IMR-90 (cell line): ENCODE measurements around the gene PDE8B. TPM values are rescaled to one million over a fixed set of nuclear protein-coding genes. Genes with fewer than 3 reads are reported as not detected.
A peak's percentile ranks its signal among the peaks of the same experiment; 100 is the strongest.

ENCODE experiments used
- ATAC-seq: fragments of 200-7000 bp; cut with Tn5 transposase; 2 replicates; pipeline ENCODE4 v1.9.1; 2020; ENCODE audit warnings: low read depth, mild to moderate bottlenecking, moderate library complexity
- BruUV-seq: library from RNA; stranded (reverse); fragments of 400-500 nt; replicated peaks from 2 replicates; lab custom pipeline; 2021; lab: Mats Ljungman, UMichigan
- CTCF ChIA-PET: fragments of 300-600 bp; formaldehyde crosslinking; extraction: SDS; loops from one replicate; lab custom pipeline; 2021; ENCODE audit warnings: antibody characterized with exemption; lab: Yijun Ruan, JAX
- POLR2A ChIA-PET: fragments of 300-600 bp; sonication (Branson Sonifier 250); formaldehyde crosslinking; loops from one replicate; lab custom pipeline; 2022; ENCODE audit warnings: antibody characterized with exemption; ENCODE audit not compliant: unreplicated experiment; lab: Charles Lee
- DNase-seq: peaks from one replicate; pipeline ENCODE4 v3.0.0; 2013
- H2AFZ ChIP-seq: replicated peaks from 2 replicates; pipeline ENCODE3; 2013; ENCODE audit warnings: low read length, mild to moderate bottlenecking; ENCODE audit not compliant: poor library complexity
- H2AK5ac ChIP-seq: 2 replicates; pipeline ENCODE4 v1.6.1; 2013; ENCODE audit warnings: low read depth, low read length, inconsistent platforms
- H2AK9ac ChIP-seq: replicated peaks from 2 replicates; pipeline ENCODE3; 2013; ENCODE audit warnings: mild to moderate bottlenecking, low read depth, low read length, moderate library complexity; ENCODE audit not compliant: poor library complexity
- H2BK120ac ChIP-seq: 2 replicates; pipeline ENCODE4 v1.6.1; 2013; ENCODE audit warnings: low read depth, low read length, inconsistent platforms
- H2BK15ac ChIP-seq: 3 replicates; pipeline ENCODE4 v1.6.1; 2013; ENCODE audit warnings: low read depth, low read length, inconsistent platforms
- H2BK20ac ChIP-seq: 2 replicates; pipeline ENCODE4 v1.6.1; 2013; ENCODE audit warnings: low read depth, mild to moderate bottlenecking, inconsistent platforms, low read length, moderate library complexity
- H2BK5ac ChIP-seq: 2 replicates; pipeline ENCODE4 v1.6.1; 2013; ENCODE audit warnings: mild to moderate bottlenecking, low read depth, low read length, inconsistent platforms; ENCODE audit not compliant: poor library complexity, severe bottlenecking
- H3K14ac ChIP-seq: replicated peaks from 2 replicates; pipeline ENCODE4 v1.6.1; 2013; ENCODE audit warnings: low read depth, low read length, inconsistent platforms
- H3K18ac ChIP-seq: 2 replicates; pipeline ENCODE4 v1.6.1; 2013; ENCODE audit warnings: low read depth, low read length, control low read depth
- H3K23ac ChIP-seq: 2 replicates; pipeline ENCODE4 v1.6.1; 2013; ENCODE audit warnings: low read depth, low read length, inconsistent platforms
- H3K27ac ChIP-seq: 2 replicates; pipeline ENCODE4 v1.5.1; 2013; ENCODE audit warnings: mild to moderate bottlenecking, control low read depth, low read length; ENCODE audit not compliant: insufficient read depth
- H3K27me3 ChIP-seq: 2 replicates; pipeline ENCODE4 v1.6.1; 2013; ENCODE audit warnings: low read length; ENCODE audit not compliant: control insufficient read depth, insufficient read depth
- H3K36me3 ChIP-seq: 2 replicates; pipeline ENCODE4 v1.6.1; 2013; ENCODE audit warnings: low read length, mixed read lengths; ENCODE audit not compliant: control insufficient read depth, insufficient read depth
- H3K4ac ChIP-seq: 2 replicates; pipeline ENCODE4 v1.6.1; 2013; ENCODE audit warnings: low read depth, low read length, inconsistent platforms
- H3K4me1 ChIP-seq: 2 replicates; pipeline ENCODE4 v1.6.1; 2013; ENCODE audit warnings: low read length, mixed read lengths; ENCODE audit not compliant: control insufficient read depth, insufficient read depth
- H3K4me2 ChIP-seq: 2 replicates; pipeline ENCODE4 v1.6.1; 2013; ENCODE audit warnings: low read depth, mild to moderate bottlenecking, control low read depth, low read length, moderate library complexity
- H3K4me3 ChIP-seq: 2 replicates; pipeline ENCODE4 v1.5.1; 2013; ENCODE audit warnings: low read depth, mild to moderate bottlenecking, control low read depth, low read length, moderate library complexity; ENCODE audit not compliant: insufficient read depth
- H3K56ac ChIP-seq: 2 replicates; pipeline ENCODE4 v1.6.1; 2013; ENCODE audit warnings: low read length, inconsistent platforms; ENCODE audit not compliant: insufficient read depth; ENCODE audit errors: extremely low read depth
- H3K79me1 ChIP-seq, 2 experiments: 2 replicates each; pipeline ENCODE4 v1.6.1; 2013; ENCODE audit warnings: low read length in 2 of 2, inconsistent platforms in 1 of 2, low read depth in 1 of 2
- H3K9ac ChIP-seq: 2 replicates; pipeline ENCODE4 v1.6.1; 2013; ENCODE audit warnings: low read depth, low read length, control low read depth
- H3K9me1 ChIP-seq: 2 replicates; pipeline ENCODE4 v1.6.1; 2013; ENCODE audit warnings: low read length, inconsistent platforms; ENCODE audit not compliant: insufficient read depth
- H3K9me3 ChIP-seq: 2 replicates; pipeline ENCODE4 v1.6.1; 2013; ENCODE audit warnings: low read length; ENCODE audit not compliant: control insufficient read depth, insufficient read depth
- H4K20me1 ChIP-seq: 2 replicates; pipeline ENCODE4 v1.6.1; 2013; ENCODE audit warnings: low read length, inconsistent platforms; ENCODE audit not compliant: insufficient read depth
- H4K5ac ChIP-seq: 2 replicates; pipeline ENCODE4 v1.6.1; 2013; ENCODE audit warnings: mild to moderate bottlenecking, low read depth, low read length, control low read depth
- H4K8ac ChIP-seq, 2 experiments: 2 replicates each; pipeline ENCODE4 v1.6.1; 2013; ENCODE audit warnings: low read depth in 2 of 2, low read length in 2 of 2, control low read depth in 1 of 2, inconsistent platforms in 1 of 2
- H4K91ac ChIP-seq: 2 replicates; pipeline ENCODE4 v1.6.1; 2013; ENCODE audit warnings: low read depth, low read length, inconsistent platforms; ENCODE audit not compliant: insufficient read depth
- ELK1 ChIP-seq: fragments of 150-350 bp; IDR thresholded peaks from 2 replicates; pipeline ENCODE4 v1.6.1; 2016; ENCODE audit warnings: low read depth, mild to moderate bottlenecking, low read length, moderate library complexity, borderline replicate concordance
- RCOR1 ChIP-seq: IDR thresholded peaks from 2 replicates; pipeline ENCODE4 v1.6.1; 2012; ENCODE audit warnings: mild to moderate bottlenecking, low read length, improper control_type of control experiment; ENCODE audit not compliant: insufficient replicate concordance
- WGBS, 2 experiments: methylation state at CpG; one replicate each; pipeline versions ENCODE4 v1.1.5 to v1.1.7; 2013; ENCODE audit warnings: missing lambda C conversion rate in 2 of 2; ENCODE audit not compliant: insufficient read length in 1 of 2; ENCODE audit errors: extremely low coverage in 2 of 2; 5-methylcytosine and 5-hydroxymethylcytosine counted together
- dilution Hi-C: fragments of 300-500 bp; cut with HindIII; formaldehyde crosslinking; loops from one replicate; pipeline ENCODE4 v1.14.3; 2018; ENCODE audit warnings: low sequenced_read_pairs; ENCODE audit not compliant: unreplicated experiment
- in situ Hi-C: fragments of 300-500 bp; cut with MboI; formaldehyde crosslinking; loops from 3 replicates; pipeline ENCODE4 v1.14.3; 2019; ENCODE audit warnings: low sequenced_read_pairs, inconsistent platforms, mixed read lengths
- intact Hi-C: fragments of 100-400 bp; cut with micrococcal nuclease; formaldehyde crosslinking; loops from 2 replicates; pipeline ENCODE4 v1.10.0; 2022
- polyA plus RNA-seq, 3 experiments: library from polyadenylated mRNA; depleted of rRNA; stranded (reverse); fragments of >200 nt; gene quantifications; 2 replicates each; pipeline ENCODE4 v1.2.3, GENCODE V29; 2012; ENCODE audit warnings: low replicate concordance in 1 of 3
- total RNA-seq: library from RNA; depleted of rRNA; stranded (reverse); fragments of >200 nt; gene quantifications from 2 replicates; pipeline ENCODE4 v1.2.3, GENCODE V29; 2012

Gene PDE8B
- total and polyA plus RNA-seq, 2 of the 4 experiments (the other 2 are of a cell fraction), result under 0.01 to 0.03 TPM

DNA sequence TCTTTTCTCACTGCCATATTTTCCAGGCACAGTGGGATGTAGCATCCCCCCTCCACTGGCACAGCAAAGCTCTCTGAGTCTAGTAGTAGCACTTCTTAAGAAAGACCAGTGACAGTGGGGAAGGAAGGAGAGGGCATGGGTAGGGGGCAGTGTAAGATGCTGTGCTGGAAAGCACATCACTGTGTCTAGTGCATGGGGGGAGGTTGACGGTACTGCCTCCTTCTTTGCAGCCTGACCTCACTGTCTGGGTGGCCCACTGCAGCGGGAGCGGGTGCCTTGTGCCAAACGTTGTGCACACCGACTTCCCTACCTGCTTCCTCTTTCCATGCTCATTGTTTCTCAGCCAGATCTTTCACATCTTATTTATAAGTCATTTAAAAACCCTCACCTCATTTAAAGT is 91.8 kb downstream of the PDE8B start:
- H2AK9ac ChIP-seq, result peak overlapping the region; percentile 14
- no CpG with 5 or more reads among the region's 5 CpGs for WGBS, 2 experiments
- H2BK20ac ChIP-seq, result peak overlapping the region; percentile 44
- no peaks in the 10 kb centered on the region for H4K20me1 ChIP-seq
- H3K79me1 ChIP-seq, result no peaks in the 10 kb centered on the region
- H3K4ac ChIP-seq, result peak overlapping the region; percentile 78
- ATAC-seq (peak; percentile 36), DNase-seq (no peak)
- intact Hi-C loops (loop anchor here (10.0 kb wide), 1 partner anchor 1683 kb away; the partner anchor contains the start of gene ARSB), in situ Hi-C loops (no loop called here), dilution Hi-C loops (no loop called here)
- H3K23ac ChIP-seq, result peak overlapping the region; percentile 28; the same call in 1 of the 2 replicates
- POLR2A ChIA-PET, result no interaction called here
- peak overlapping the region; percentile 46 for H3K27ac ChIP-seq
- no peak overlapping the region for H3K56ac ChIP-seq
- peak overlapping the region; percentile 55 for H2BK5ac ChIP-seq
- peak overlapping the region; percentile 48 for H3K18ac ChIP-seq
- H3K14ac ChIP-seq, result peak overlapping the region; percentile 39
- H2BK15ac ChIP-seq, result peak overlapping the region; percentile 7; the same call in 2 of the 3 replicates
- peak overlapping the region; percentile 15 to 66; a peak in 2 of 4 replicates for H4K8ac ChIP-seq
- H3K4me2 ChIP-seq, result peak overlapping the region; percentile 63
- H3K36me3 ChIP-seq, result no peaks in the 10 kb centered on the region
- H3K9me1 ChIP-seq, result peaks cover 13% of the 10 kb centered on the region; the same call in 1 of the 2 replicates
- H2AK5ac ChIP-seq, result peak overlapping the region; percentile 64
- peaks cover 13% of the 10 kb centered on the region for H3K4me1 ChIP-seq
- CTCF ChIA-PET, result interaction anchor here (0.6 kb wide), 1 partner anchor 113 kb away, joined by 3 read pairs; no protein-coding TSS in a partner anchor
- no peaks in the 10 kb centered on the region for H3K27me3 ChIP-seq
- H4K91ac ChIP-seq, result peak overlapping the region; percentile 27; the same call in 1 of the 2 replicates
- peak overlapping the region; percentile 66 for H2BK120ac ChIP-seq
- no peak overlapping the region for H3K9ac ChIP-seq
- H3K4me3 ChIP-seq, result no peak overlapping the region
- peak overlapping the region; percentile 85 for H4K5ac ChIP-seq
- TF ChIP-seq RCOR1 (no peak), ELK1 (no peak)
- H3K9me3 ChIP-seq, result no peaks in the 10 kb centered on the region
- H2AFZ ChIP-seq, result peak overlapping the region; percentile 74
- no TSS peak for BruUV-seq
